ENCODE data around the gene PKD2.

The PKD2 gene

GRCh38 chr4:88027611-88028608 lies 20.5 kb downstream of the PKD2 start:
- DNase-seq (ENCODE audit: low read depth) = peak; percentile 78

- DNase-seq (ENCODE audit: low read depth) = no peak
Measured at GRCh38 chr4:88028946-88029345, 21.5 kb downstream of the PKD2 start.

- DNase-seq (ENCODE audit: low read depth) = no peak
Measured at GRCh38 chr4:88029556-88029955, 22.1 kb downstream of the PKD2 start.

GRCh38 chr4:88030565-88031310 lies 23.3 kb downstream of the PKD2 start:
- DNase-seq (ENCODE audit: low read depth) = no peak

- DNase-seq (ENCODE audit: low read depth) = peak; percentile 49
Measured at GRCh38 chr4:88033309-88033708, 25.9 kb downstream of the PKD2 start.

- DNase-seq (ENCODE audit: low read depth) = no peak
Measured at GRCh38 chr4:88035292-88035691, 27.9 kb downstream of the PKD2 start.

GRCh38 chr4:88037447-88037846 lies 30.0 kb downstream of the PKD2 start:
- DNase-seq (ENCODE audit: low read depth) = no peak

GRCh38 chr4:88037936-88038335 lies 30.5 kb downstream of the PKD2 start:
- no peak for DNase-seq (ENCODE audit: low read depth)

GRCh38 chr4:88040707-88041106 lies 33.3 kb downstream of the PKD2 start:
- DNase-seq (ENCODE audit: low read depth) = no peak

- DNase-seq (ENCODE audit: low read depth) = no peak
Measured at GRCh38 chr4:88041626-88042025, 34.2 kb downstream of the PKD2 start.

GRCh38 chr4:88043001-88043400 lies 35.6 kb downstream of the PKD2 start:
- DNase-seq (ENCODE audit: low read depth) = no peak

GRCh38 chr4:88043586-88044340 lies 36.3 kb downstream of the PKD2 start:
- no peak for DNase-seq (ENCODE audit: low read depth)

- DNase-seq (ENCODE audit: low read depth) = no peak
Measured at GRCh38 chr4:88045021-88045420, 37.6 kb downstream of the PKD2 start.

GRCh38 chr4:88054229-88054628 lies 46.8 kb downstream of the PKD2 start:
- DNase-seq (ENCODE audit: low read depth) = peak; percentile 1

GRCh38 chr4:88054901-88055300 lies 47.5 kb downstream of the PKD2 start:
- peak; percentile 35 for DNase-seq (ENCODE audit: low read depth)

GRCh38 chr4:88058295-88058694 lies 50.9 kb downstream of the PKD2 start:
- DNase-seq (ENCODE audit: low read depth) = no peak

GRCh38 chr4:88059766-88060165 lies 52.3 kb downstream of the PKD2 start:
- no peak for DNase-seq (ENCODE audit: low read depth)

- DNase-seq (ENCODE audit: low read depth) = no peak
Measured at GRCh38 chr4:88060431-88060830, 53.0 kb downstream of the PKD2 start.

GRCh38 chr4:88062311-88062710 lies 54.9 kb downstream of the PKD2 start:
- DNase-seq (ENCODE audit: low read depth) = no peak

GRCh38 chr4:88062843-88063242 lies 55.4 kb downstream of the PKD2 start:
- DNase-seq (ENCODE audit: low read depth) = no peak

GRCh38 chr4:88063634-88064296 lies 56.3 kb downstream of the PKD2 start:
- no peak for DNase-seq (ENCODE audit: low read depth)

GRCh38 chr4:88064410-88064809 lies 57.0 kb downstream of the PKD2 start:
- no peak for DNase-seq (ENCODE audit: low read depth)

All from fibroblast of gingiva (primary cell).